Retinal pigment epithelial cell (primary cell): ENCODE data around the gene SP1.

Source experiments
- DNase-seq: peaks from one replicate; pipeline ENCODE4 v3.0.0-alpha.2; 2010; ENCODE audit warnings: low read depth
- H3K4me3 ChIP-seq: 2 replicates; pipeline ENCODE4 v1.5.1; 2011; ENCODE audit warnings: mild to moderate bottlenecking, low read length, control low read depth, moderate library complexity
- CTCF ChIP-seq: conservative IDR thresholded peaks from 2 replicates; pipeline ENCODE4 v1.5.1; 2011; ENCODE audit warnings: low read depth, low read length, control low read depth, inconsistent platforms

SP1 gene

GRCh38 chr12:53463802-53464560 lies 84.0 kb downstream of the SP1 start:
- no peak overlapping the region for H3K4me3 ChIP-seq
- DNase-seq, result no peak

GRCh38 chr12:53464685-53465418 lies 84.9 kb downstream of the SP1 start:
- no peak for DNase-seq
- no peak overlapping the region for H3K4me3 ChIP-seq
- TF ChIP-seq CTCF, result no peak

More at GRCh38 chr12:53463802-53464560, 84.0 kb downstream of the SP1 start:
- no peak for TF ChIP-seq CTCF

DNA sequence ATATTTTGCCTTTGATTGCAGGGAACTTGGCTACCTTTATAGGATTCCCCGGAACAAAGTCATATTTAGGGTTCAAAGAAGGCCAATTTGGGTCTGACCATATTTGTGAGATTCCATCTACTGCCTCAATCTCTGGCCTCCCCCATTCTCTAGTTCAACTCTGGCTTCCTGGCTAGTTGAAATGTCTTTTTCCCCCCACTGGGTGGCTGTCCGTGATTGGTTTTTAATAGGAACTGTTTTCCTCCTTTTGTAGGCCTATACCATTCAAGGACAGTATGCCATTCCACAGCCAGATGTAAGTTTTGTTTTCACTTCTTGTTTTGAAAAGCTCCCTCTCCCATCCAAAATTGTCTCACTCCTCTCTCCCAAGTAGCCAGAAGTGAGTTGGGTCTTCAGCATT lies 85.7 kb downstream of the SP1 start:
- H3K4me3 ChIP-seq, result no peak overlapping the region
- TF ChIP-seq CTCF, result no peak
- DNase-seq, result no peak
